GM12878 (cell line): Measurements from ENCODE around the gene TMEM94. TPM values are rescaled to one million over a fixed set of nuclear protein-coding genes. Genes with fewer than 3 reads are reported as not detected.

Source experiments
- ATAC-seq: fragments of 200-7000 bp; cut with Tn5 transposase; 3 replicates; pipeline ENCODE4 v1.9.1; 2020; ENCODE audit warnings: mild to moderate bottlenecking, moderate library complexity
- BruUV-seq: library from RNA; stranded (reverse); fragments of 400-500 nt; replicated peaks from 2 replicates; lab custom pipeline; 2021; lab: Mats Ljungman, UMichigan
- CTCF ChIA-PET: fragments of 300-600 bp; sonication (Branson Sonifier 250); formaldehyde crosslinking; extraction: SDS; loops from one replicate; lab custom pipeline; 2021; ENCODE audit warnings: inconsistent platforms; lab: Yijun Ruan, JAX
- POLR2A ChIA-PET: fragments of 350-600 bp; formaldehyde crosslinking; extraction: SDS; loops from one replicate; lab custom pipeline; 2021; ENCODE audit warnings: inconsistent platforms; lab: Charles Lee
- RAD21 ChIA-PET: fragments of 300-600 bp; sonication (Branson Sonifier 250); formaldehyde crosslinking; loops from one replicate; lab custom pipeline; 2023; ENCODE audit warnings: antibody characterized with exemption; ENCODE audit not compliant: unreplicated experiment; lab: Charles Lee
- SMC1A ChIA-PET: fragments of 300-600 bp; sonication (Branson Sonifier 250); formaldehyde crosslinking; loops from one replicate; lab custom pipeline; 2023; ENCODE audit not compliant: unreplicated experiment, uncharacterized antibody; lab: Charles Lee
- DNase-seq: peaks from one replicate; pipeline ENCODE4 v3.0.0-alpha.2; 2011; ENCODE audit warnings: low read depth, low spot score
- FAIRE-seq: peaks from 3 replicates; lab custom pipeline; 2011; peaks lifted over from hg19 to GRCh38; lab: Jason Lieb, UNC
- H2AFZ ChIP-seq: 2 replicates; pipeline ENCODE4 v1.6.0; 2011; ENCODE audit warnings: low read depth, low read length, control low read depth; ENCODE audit not compliant: control insufficient read depth
- H3K27ac ChIP-seq: 2 replicates; pipeline ENCODE4 v1.5.1; 2011; ENCODE audit warnings: control low read depth; ENCODE audit not compliant: control insufficient read depth, insufficient read depth
- H3K27me3 ChIP-seq, 2 experiments: replicated peaks in 1 of 2; 2 replicates each; pipeline versions ENCODE4 v1.6.0 to v1.6.1; 2011; ENCODE audit warnings: low read length in 1 of 2; ENCODE audit not compliant: control insufficient read depth in 2 of 2, insufficient read depth in 2 of 2
- H3K36me3 ChIP-seq, 2 experiments: 2 replicates each; pipeline ENCODE4 v1.5.1; 2011; ENCODE audit warnings: low read length in 1 of 2; ENCODE audit not compliant: control insufficient read depth in 2 of 2, insufficient read depth in 2 of 2
- H3K4me1 ChIP-seq: 2 replicates; pipeline ENCODE4 v1.6.1; 2011; ENCODE audit warnings: mild to moderate bottlenecking, low read length, moderate library complexity, mixed read lengths; ENCODE audit not compliant: control insufficient read depth, insufficient read depth
- H3K4me2 ChIP-seq: 2 replicates; pipeline ENCODE4 v1.6.0; 2011; ENCODE audit warnings: control low read depth; ENCODE audit not compliant: control insufficient read depth, insufficient read depth
- H3K4me3 ChIP-seq: fragments of 200-600 bp; sonication (generic); 2 replicates; pipeline ENCODE4 v1.5.1; 2016
- H3K79me2 ChIP-seq: 2 replicates; pipeline ENCODE4 v1.6.0; 2011; ENCODE audit warnings: low read length; ENCODE audit not compliant: control insufficient read depth, insufficient read depth
- H3K9ac ChIP-seq: 2 replicates; pipeline ENCODE4 v1.8.0; 2011; ENCODE audit warnings: low read length, control low read depth, mixed read lengths; ENCODE audit not compliant: control insufficient read depth, insufficient read depth
- H3K9me3 ChIP-seq: replicated peaks from 3 replicates; pipeline ENCODE4 v1.5.1; 2011; ENCODE audit warnings: mild to moderate bottlenecking, low read length; ENCODE audit not compliant: control insufficient read depth, insufficient read depth
- H4K20me1 ChIP-seq: 2 replicates; pipeline ENCODE4 v1.6.0; 2011; ENCODE audit not compliant: control insufficient read depth, insufficient read depth
- BHLHE40 ChIP-seq, 2 experiments: fragments of 450-650 bp in 1 of 2; IDR thresholded peaks; 2 replicates each; pipeline ENCODE4 v1.6.1; 2011 to 2017; ENCODE audit warnings: low read depth in 2 of 2, borderline replicate concordance in 1 of 2, improper control_type of control experiment in 1 of 2, low read length in 1 of 2, mild to moderate bottlenecking in 1 of 2
- CBX3 ChIP-seq: fragments of 200-600 bp; sonication (generic); IDR thresholded peaks from 2 replicates; pipeline ENCODE4 v1.6.1; 2016; ENCODE audit warnings: low read depth, borderline replicate concordance
- CBX5 ChIP-seq: sonication (generic); IDR thresholded peaks from 2 replicates; pipeline ENCODE4 v1.6.1; 2016; ENCODE audit warnings: low read depth, moderate library complexity, mild to moderate bottlenecking, inconsistent platforms
- CEBPB ChIP-seq, 2 experiments: fragments of 150-350 bp in 1 of 2; IDR thresholded peaks; 2 replicates each; pipeline ENCODE4 v1.6.1; 2012 to 2014; ENCODE audit warnings: low read depth in 2 of 2, low read length in 2 of 2, borderline replicate concordance in 1 of 2, inconsistent platforms in 1 of 2
- CHD4 ChIP-seq: fragments of 200-600 bp; sonication (generic); IDR thresholded peaks from 2 replicates; pipeline ENCODE4 v1.6.1; 2016; ENCODE audit warnings: mild to moderate bottlenecking
- EGR1 ChIP-seq, 2 experiments: IDR thresholded peaks; 1 replicate in 1 of 2; 2 replicates in 1 of 2; pipeline ENCODE4 v1.6.1; 2011 to 2012; ENCODE audit warnings: low read depth in 2 of 2, low read length in 2 of 2, borderline replicate concordance in 1 of 2, mild to moderate bottlenecking in 1 of 2, moderate library complexity in 1 of 2
- EZH2 ChIP-seq: IDR thresholded peaks from 2 replicates; pipeline ENCODE4 v1.6.1; 2012; ENCODE audit warnings: low read depth, mild to moderate bottlenecking, control low read depth, inconsistent platforms, low read length, borderline replicate concordance; ENCODE audit not compliant: control insufficient read depth
- IKZF2 ChIP-seq, 2 experiments: fragments of 450-650 bp; IDR thresholded peaks; 2 replicates each; pipeline ENCODE4 v1.6.1; 2017; ENCODE audit warnings: mild to moderate bottlenecking in 2 of 2, moderate library complexity in 2 of 2
- KAT2A ChIP-seq: conservative IDR thresholded peaks from 2 replicates; pipeline ENCODE4 v1.6.1; 2011; ENCODE audit warnings: low read depth, low read length; ENCODE audit not compliant: control insufficient read depth
- MTA3 ChIP-seq: IDR thresholded peaks from 2 replicates; pipeline ENCODE4 v1.6.1; 2012; ENCODE audit warnings: low read length, inconsistent platforms, borderline replicate concordance
- PAX5 ChIP-seq: IDR thresholded peaks from 2 replicates; pipeline ENCODE4 v1.6.1; 2011; ENCODE audit warnings: low read depth, low read length, borderline replicate concordance
- RAD21 ChIP-seq: IDR thresholded peaks from 2 replicates; pipeline ENCODE4 v1.6.1; 2011; ENCODE audit warnings: mild to moderate bottlenecking, low read depth, low read length, moderate library complexity; ENCODE audit not compliant: insufficient read depth
- RAD51 ChIP-seq: fragments of 450-650 bp; IDR thresholded peaks from 2 replicates; pipeline ENCODE4 v1.6.1; 2016; ENCODE audit warnings: moderate library complexity, mild to moderate bottlenecking, inconsistent platforms
- RB1 ChIP-seq: fragments of 450-650 bp; formaldehyde crosslinking; IDR thresholded peaks from 2 replicates; pipeline ENCODE4 v1.6.1; 2017; ENCODE audit warnings: mild to moderate bottlenecking, borderline replicate concordance
- RELB ChIP-seq: fragments of 450-650 bp; IDR thresholded peaks from 2 replicates; pipeline ENCODE4 v1.6.1; 2017; ENCODE audit warnings: low read depth, mild to moderate bottlenecking, moderate library complexity
- RUNX3 ChIP-seq: IDR thresholded peaks from 2 replicates; pipeline ENCODE4 v1.6.1; 2012; ENCODE audit warnings: low read length, inconsistent platforms
- SRF ChIP-seq, 2 experiments: IDR thresholded peaks; 2 replicates each; pipeline ENCODE4 v1.6.1; 2011; ENCODE audit warnings: low read depth in 2 of 2, low read length in 2 of 2, mild to moderate bottlenecking in 1 of 2, moderate library complexity in 1 of 2
- whole genome bisulfite sequencing: methylation state at CpG from one replicate; pipeline ENCODE4 v1.1.6; 2016; ENCODE audit warnings: low lambda C conversion rate; ENCODE audit not compliant: insufficient replicate concordance, insufficient coverage; ENCODE audit errors: missing lambda C conversion rate; 5-methylcytosine and 5-hydroxymethylcytosine counted together
- in situ Hi-C: fragments of 300-500 bp; cut with MboI; formaldehyde crosslinking; loops from 9 replicates; pipeline ENCODE4 v1.14.3; 2018; ENCODE audit warnings: mixed read lengths
- intact Hi-C: fragments of 100-400 bp; cut with micrococcal nuclease; formaldehyde crosslinking; loops from one replicate; pipeline ENCODE4 v1.14.2; 2022; ENCODE audit not compliant: unreplicated experiment
- polyA plus RNA-seq, 11 experiments: library from polyadenylated mRNA; depleted of rRNA in 4 of 11; unstranded in 6 of 11; stranded (reverse) in 5 of 11; fragments of >200 nt; fragmentation: Nextera tagmentation in 4 of 11; fragmentation: Illumina TruSeq in 1 of 11; extraction: Ambion mirVana in 4 of 11; extraction: Trizol in 1 of 11; gene quantifications; 1 replicate in 1 of 11; 2 replicates in 10 of 11; pipeline versions ENCODE4 v1.2.1 to v1.2.3, GENCODE V29; 2011 to 2016; ENCODE audit warnings: inconsistent platforms in 2 of 11, missing spikeins in 2 of 11, low read depth in 1 of 11
- total RNA-seq, 4 experiments: library from RNA; depleted of rRNA in 3 of 4; stranded (reverse); fragments of >200 nt in 3 of 4; fragmentation: Illumina TruSeq in 1 of 4; extraction: Trizol in 1 of 4; gene quantifications; 2 replicates each; pipeline versions ENCODE4 v1.2.1 to v1.2.3, GENCODE V29; 2013 to 2021
- TF ChIP-seq, protein P1 (sequence below): fragments of 450-650 bp; IDR thresholded peaks from 2 replicates; pipeline ENCODE4 v1.6.1; 2017; ENCODE audit warnings: mild to moderate bottlenecking, moderate library complexity

The TMEM94 gene
- total and polyA plus RNA-seq, 10 of the 15 experiments (the other 5 are each of a cell fraction or from before 2014, with no cell fraction given): 0.31 to 70.7 (median 24.4) TPM

DNA sequence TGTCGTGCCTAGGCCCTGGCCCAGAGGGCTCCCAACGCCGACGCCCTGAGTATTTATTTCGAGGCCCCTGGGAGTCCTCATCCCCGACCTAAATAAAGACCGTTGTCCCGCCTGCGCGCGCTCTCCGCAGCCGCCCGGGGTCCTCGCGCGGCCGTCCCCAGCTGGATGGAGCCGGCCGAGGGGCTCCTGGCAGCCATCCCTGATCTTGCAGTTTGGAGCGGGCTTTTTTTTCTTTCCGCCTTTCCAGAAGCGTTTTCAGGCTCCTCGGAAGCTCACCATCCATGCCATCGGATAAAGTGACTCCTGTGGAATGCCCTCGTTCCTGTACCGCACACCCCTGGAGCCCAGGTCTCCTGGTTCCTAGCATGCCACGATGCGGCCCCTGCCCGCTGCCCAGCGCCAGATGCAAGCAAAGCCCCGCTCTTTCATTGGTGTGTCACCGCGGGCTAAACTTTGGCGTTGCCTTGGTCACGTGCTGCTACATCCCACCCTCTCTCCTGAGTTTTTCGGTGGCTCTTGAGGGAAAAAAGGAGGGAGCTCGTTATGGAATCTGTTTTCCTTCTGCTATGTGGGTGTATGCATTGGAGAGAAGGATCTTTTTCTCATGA lies 716 bp downstream of the TMEM94 start:
- Histone ChIP-seq H3K27ac (peak overlapping the region; percentile 84), H3K4me3 (peak overlapping the region; percentile 86), H3K36me3 (no peaks in the 10 kb centered on the region), H3K4me1 (peaks cover 41% of the 10 kb centered on the region), H3K79me2 (peaks cover 14% of the 10 kb centered on the region), H3K27me3 (no peaks in the 10 kb centered on the region), H3K9me3 (no peaks in the 10 kb centered on the region), H4K20me1 (no peaks in the 10 kb centered on the region), H2AFZ (peak overlapping the region; percentile 88), H3K4me2 (peak overlapping the region; percentile 88), H3K9ac (peak overlapping the region; percentile 98)
- ChIA-PET POLR2A (interaction anchor here (1.1 to 1.3 kb wide), 5 partner anchors 34 to 343 kb away, joined by 3 to 6 read pairs (median 4); partner anchors contain the start of genes GRB2 and SLC25A19), CTCF (interaction anchor here (0.9 to 1.6 kb wide), 5 partner anchors 28 to 176 kb away, joined by 3 to 12 read pairs (median 4); partner anchors contain the start of gene SLC25A19), SMC1A (interaction anchor here (0.9 to 4.0 kb wide), 3 partner anchors 29 to 401 kb away, joined by 3 to 19 read pairs (median 3); no protein-coding TSS in a partner anchor), RAD21 (interaction anchor here (1.2 kb wide), 1 partner anchor 114 kb away, joined by 3 read pairs; no protein-coding TSS in a partner anchor)
- no TSS peak for BruUV-seq
- in situ Hi-C loops (no loop called here), intact Hi-C loops (no loop called here)
- DNase-seq (no peak), ATAC-seq (peak; percentile 25), FAIRE-seq (no peak)
- WGBS: under 1% methylated on average over 38 of the region's 38 CpGs
- TF ChIP-seq, protein P1, sequence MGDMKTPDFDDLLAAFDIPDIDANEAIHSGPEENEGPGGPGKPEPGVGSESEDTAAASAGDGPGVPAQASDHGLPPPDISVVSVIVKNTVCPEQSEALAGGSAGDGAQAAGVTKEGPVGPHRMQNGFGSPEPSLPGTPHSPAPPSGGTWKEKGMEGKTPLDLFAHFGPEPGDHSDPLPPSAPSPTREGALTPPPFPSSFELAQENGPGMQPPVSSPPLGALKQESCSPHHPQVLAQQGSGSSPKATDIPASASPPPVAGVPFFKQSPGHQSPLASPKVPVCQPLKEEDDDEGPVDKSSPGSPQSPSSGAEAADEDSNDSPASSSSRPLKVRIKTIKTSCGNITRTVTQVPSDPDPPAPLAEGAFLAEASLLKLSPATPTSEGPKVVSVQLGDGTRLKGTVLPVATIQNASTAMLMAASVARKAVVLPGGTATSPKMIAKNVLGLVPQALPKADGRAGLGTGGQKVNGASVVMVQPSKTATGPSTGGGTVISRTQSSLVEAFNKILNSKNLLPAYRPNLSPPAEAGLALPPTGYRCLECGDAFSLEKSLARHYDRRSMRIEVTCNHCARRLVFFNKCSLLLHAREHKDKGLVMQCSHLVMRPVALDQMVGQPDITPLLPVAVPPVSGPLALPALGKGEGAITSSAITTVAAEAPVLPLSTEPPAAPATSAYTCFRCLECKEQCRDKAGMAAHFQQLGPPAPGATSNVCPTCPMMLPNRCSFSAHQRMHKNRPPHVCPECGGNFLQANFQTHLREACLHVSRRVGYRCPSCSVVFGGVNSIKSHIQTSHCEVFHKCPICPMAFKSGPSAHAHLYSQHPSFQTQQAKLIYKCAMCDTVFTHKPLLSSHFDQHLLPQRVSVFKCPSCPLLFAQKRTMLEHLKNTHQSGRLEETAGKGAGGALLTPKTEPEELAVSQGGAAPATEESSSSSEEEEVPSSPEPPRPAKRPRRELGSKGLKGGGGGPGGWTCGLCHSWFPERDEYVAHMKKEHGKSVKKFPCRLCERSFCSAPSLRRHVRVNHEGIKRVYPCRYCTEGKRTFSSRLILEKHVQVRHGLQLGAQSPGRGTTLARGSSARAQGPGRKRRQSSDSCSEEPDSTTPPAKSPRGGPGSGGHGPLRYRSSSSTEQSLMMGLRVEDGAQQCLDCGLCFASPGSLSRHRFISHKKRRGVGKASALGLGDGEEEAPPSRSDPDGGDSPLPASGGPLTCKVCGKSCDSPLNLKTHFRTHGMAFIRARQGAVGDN: 0 out of 2 replicates have a peak, but pooled peaks have one; percentile 5
- TF ChIP-seq BHLHE40 (IDR thresholded peaks at IDR 0.05; ENCODE audit: borderline replicate concordance in 1 of 2, low read depth in 2 of 2, low read length in 1 of 2) (peak in 1 of 2 experiments; percentile 87; a peak in 2 of 4 replicates), RUNX3 (no peak), SRF (IDR thresholded peaks at IDR 0.05; ENCODE audit: low read depth in 2 of 2, low read length in 2 of 2) (no peak), PAX5 (no peak), KAT2A (no peak), CEBPB (IDR thresholded peaks at IDR 0.05; ENCODE audit: borderline replicate concordance in 1 of 2, low read depth in 2 of 2, low read length in 2 of 2) (no peak), RB1 (peak; percentile 13; the same call in 1 of the 2 replicates), EGR1 (IDR thresholded peaks at IDR 0.05; ENCODE audit: borderline replicate concordance in 1 of 2, low read depth in 2 of 2, low read length in 2 of 2) (no peak), CBX5 (no peak), CHD4 (no peak), RELB (no peak), MTA3 (no peak), RAD21 (no peak), IKZF2 (IDR thresholded peaks at IDR 0.05) (peak in 1 of 2 experiments; percentile 14; a peak in 1 of 4 replicates), CBX3 (no peak), EZH2 (no peak), RAD51 (peak; percentile 81)
